Kidney glomerular epithelial cell (primary cell): ENCODE results near the gene FAM240A.

Source experiments
- DNase-seq: peaks from one replicate; lab custom pipeline; 2025; lab: John Stamatoyannopoulos, UW

Gene FAM240A

GRCh38 chr3:46674031-46674845 lies 61.9 kb downstream of the FAM240A start:
- DNase-seq: no peak

- DNase-seq: no peak
Observed at GRCh38 chr3:46675426-46675825, 63.1 kb downstream of the FAM240A start.
